Ureter (tissue), 1 donor: ENCODE data around the gene SORBS1. TPM values are rescaled to one million over a fixed set of nuclear protein-coding genes. Genes with fewer than 3 reads are reported as not detected.

Experiments used
- DNase-seq: peaks from one replicate; pipeline ENCODE4 v3.0.0-alpha.2; 2020; ENCODE audit warnings: low spot score
- total RNA-seq: library from RNA; stranded (reverse); gene quantifications from one replicate; pipeline ENCODE4 v1.2.4, GENCODE V29; 2023
- donor health status: DM: yes; HTN: yes; CAD: no.

The SORBS1 gene
- total RNA-seq, 1 donor from 2014 or later = 347 TPM

- no peak for DNase-seq
Observed at GRCh38 chr10:95268438-95268837, 292.7 kb downstream of the SORBS1 start.

GRCh38 chr10:95267251-95267650 is 293.9 kb downstream of the SORBS1 start:
- no peak for DNase-seq

- DNase-seq = no peak
Observed at GRCh38 chr10:95266674-95267095, 294.5 kb downstream of the SORBS1 start.

GRCh38 chr10:95265572-95265971 is 295.6 kb downstream of the SORBS1 start:
- DNase-seq = no peak

- no peak for DNase-seq
Observed at GRCh38 chr10:95264227-95265051, 296.7 kb downstream of the SORBS1 start.

GRCh38 chr10:95263864-95264226 is 297.3 kb downstream of the SORBS1 start:
- DNase-seq = no peak

GRCh38 chr10:95262763-95263518 is 298.2 kb downstream of the SORBS1 start:
- DNase-seq = no peak

- DNase-seq = no peak
Observed at GRCh38 chr10:95261926-95262325, 299.2 kb downstream of the SORBS1 start.

Other genes starting within 250 kb of the SORBS1 start
- 68.5 TPM for gene ALDH18A1, start 95.3 kb upstream of the SORBS1 start, total RNA-seq
- 53.8 TPM for gene TCTN3, start 132.6 kb upstream of the SORBS1 start, total RNA-seq
- 74.1 TPM for gene ENTPD1, start 194.8 kb upstream of the SORBS1 start, total RNA-seq